SU-DHL-6 (cell line): ENCODE measurements around the gene TXNIP.

Source experiments
- EZH2phosphoT487 ChIP-seq: fragments of 200-600 bp; sonication (generic), shearing (Covaris generic); conservative IDR thresholded peaks from 2 replicates; pipeline ENCODE4 v1.6.1; 2018; ENCODE audit warnings: mild to moderate bottlenecking, antibody characterized with exemption, low read length, moderate library complexity, mixed read lengths
- TF ChIP-seq, protein P1 (sequence below): fragments of 200-600 bp; sonication (generic); IDR thresholded peaks from one replicate; pipeline ENCODE4 v1.5.1; 2017; ENCODE audit warnings: antibody characterized with exemption, mild to moderate bottlenecking, low read length, moderate library complexity; ENCODE audit not compliant: insufficient read depth, poor library complexity, severe bottlenecking

DNA sequence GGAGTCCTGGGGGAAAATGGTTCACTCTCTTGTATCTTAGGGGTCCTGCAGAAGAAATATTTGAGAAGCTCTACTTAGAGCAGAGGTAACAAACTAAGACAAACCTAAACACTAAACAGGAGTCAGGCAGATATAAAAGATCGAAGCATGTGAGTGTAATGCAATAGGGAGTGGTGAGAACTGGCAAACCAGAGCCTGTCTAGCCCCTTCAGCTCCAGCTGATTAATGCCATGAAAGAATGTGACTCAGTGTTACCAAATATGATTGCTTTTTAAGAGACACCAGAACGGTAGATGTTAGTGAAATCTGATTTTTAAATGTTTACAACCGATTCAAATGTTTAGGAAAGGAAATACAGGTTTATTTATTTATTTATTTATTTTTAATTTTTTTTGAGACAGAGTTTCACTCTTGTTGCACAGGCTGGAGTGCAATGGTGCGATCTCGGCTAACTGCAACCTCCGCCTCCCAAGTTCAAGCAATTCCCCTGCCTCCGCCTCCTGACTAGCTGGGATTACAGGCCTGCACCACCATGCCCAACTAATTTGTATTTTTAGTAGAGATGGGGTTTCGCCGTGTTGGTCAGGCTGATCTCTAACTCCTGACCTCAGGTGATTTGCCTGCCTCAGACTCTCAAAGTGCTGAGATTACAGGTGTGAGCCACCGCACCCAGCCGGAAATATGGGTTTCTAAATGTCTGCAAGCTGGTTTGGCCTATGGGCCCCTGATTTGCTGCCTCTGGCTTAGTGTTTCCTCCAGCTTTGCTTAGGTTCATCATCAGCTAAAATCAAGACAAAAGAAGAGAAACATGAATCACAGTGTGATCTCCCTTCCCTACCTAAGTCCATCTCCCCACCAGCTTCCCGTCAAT is 12.2 kb downstream of the TXNIP start:
- TF ChIP-seq, protein P1, sequence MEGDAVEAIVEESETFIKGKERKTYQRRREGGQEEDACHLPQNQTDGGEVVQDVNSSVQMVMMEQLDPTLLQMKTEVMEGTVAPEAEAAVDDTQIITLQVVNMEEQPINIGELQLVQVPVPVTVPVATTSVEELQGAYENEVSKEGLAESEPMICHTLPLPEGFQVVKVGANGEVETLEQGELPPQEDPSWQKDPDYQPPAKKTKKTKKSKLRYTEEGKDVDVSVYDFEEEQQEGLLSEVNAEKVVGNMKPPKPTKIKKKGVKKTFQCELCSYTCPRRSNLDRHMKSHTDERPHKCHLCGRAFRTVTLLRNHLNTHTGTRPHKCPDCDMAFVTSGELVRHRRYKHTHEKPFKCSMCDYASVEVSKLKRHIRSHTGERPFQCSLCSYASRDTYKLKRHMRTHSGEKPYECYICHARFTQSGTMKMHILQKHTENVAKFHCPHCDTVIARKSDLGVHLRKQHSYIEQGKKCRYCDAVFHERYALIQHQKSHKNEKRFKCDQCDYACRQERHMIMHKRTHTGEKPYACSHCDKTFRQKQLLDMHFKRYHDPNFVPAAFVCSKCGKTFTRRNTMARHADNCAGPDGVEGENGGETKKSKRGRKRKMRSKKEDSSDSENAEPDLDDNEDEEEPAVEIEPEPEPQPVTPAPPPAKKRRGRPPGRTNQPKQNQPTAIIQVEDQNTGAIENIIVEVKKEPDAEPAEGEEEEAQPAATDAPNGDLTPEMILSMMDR, result no peak
- TF ChIP-seq EZH2phosphoT487, result no peak
